GM23338 (cell line): ENCODE results near the gene LEPR.

Experiments
- EZH2 ChIP-seq: fragments of 200-600 bp; sonication (generic); IDR thresholded peaks from one replicate; pipeline ENCODE4 v1.8.0; 2017; ENCODE audit warnings: antibody characterized with exemption, mild to moderate bottlenecking, low read depth; ENCODE audit not compliant: unreplicated experiment
- EZH2phosphoT487 ChIP-seq: fragments of 200-600 bp; sonication (generic); IDR thresholded peaks from one replicate; pipeline ENCODE4 v1.8.1; 2018; ENCODE audit warnings: antibody characterized with exemption; ENCODE audit not compliant: unreplicated experiment
- POLR2AphosphoS5 ChIP-seq: IDR thresholded peaks from 2 replicates; pipeline ENCODE4 v1.6.1; 2016; ENCODE audit warnings: antibody characterized with exemption, low read depth
- REST ChIP-seq: IDR thresholded peaks from one replicate; pipeline ENCODE4 v1.6.1; 2018; ENCODE audit warnings: antibody characterized with exemption; ENCODE audit not compliant: unreplicated experiment
- ZNF114 ChIP-seq: fragments of 250-450 bp; sonication (Bioruptor Pico); IDR thresholded peaks from 2 replicates; pipeline ENCODE4 v1.5.0; 2020; ENCODE audit warnings: mild to moderate bottlenecking, moderate library complexity
- TF ChIP-seq, protein P1 (sequence below), 2 experiments: fragments of 200-600 bp in 1 of 2; sonication (generic) in 1 of 2; conservative IDR thresholded peaks; 2 replicates each; pipeline versions ENCODE4 v1.5.1 to v1.6.1; 2016 to 2017; ENCODE audit warnings: antibody characterized with exemption in 2 of 2, low read depth in 2 of 2, mild to moderate bottlenecking in 2 of 2, moderate library complexity in 1 of 2

DNA sequence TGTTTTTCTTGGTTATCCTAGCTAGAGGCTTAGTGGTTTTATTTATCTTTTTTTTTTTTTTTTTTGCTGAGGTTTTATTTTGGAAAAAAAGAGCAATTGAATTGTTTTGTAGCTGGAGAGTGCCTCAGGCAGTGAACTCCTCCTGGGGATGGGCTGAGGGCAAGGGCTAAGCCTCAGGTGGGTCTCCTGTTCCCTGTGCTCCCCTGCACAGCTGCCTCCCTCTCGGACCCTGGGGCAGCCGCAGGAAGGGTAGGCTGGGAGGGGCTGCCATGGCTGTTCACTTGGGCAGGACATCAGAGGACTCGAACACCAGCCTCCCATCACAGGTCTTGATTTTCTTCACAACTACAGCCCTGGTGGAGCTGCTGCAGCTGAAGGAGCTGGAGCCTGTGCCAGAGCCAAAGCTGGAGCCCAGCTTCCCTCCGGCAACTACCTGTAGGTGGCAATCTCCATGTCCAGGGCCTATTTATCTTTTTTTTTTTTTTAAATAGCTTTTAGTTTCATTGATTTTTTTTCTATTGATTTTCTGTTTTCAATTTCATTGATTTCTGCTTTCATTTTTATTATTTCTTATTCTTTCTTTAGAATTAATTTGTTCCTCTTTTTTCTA is 28.9 kb downstream of the LEPR start:
- TF ChIP-seq, protein P1, sequence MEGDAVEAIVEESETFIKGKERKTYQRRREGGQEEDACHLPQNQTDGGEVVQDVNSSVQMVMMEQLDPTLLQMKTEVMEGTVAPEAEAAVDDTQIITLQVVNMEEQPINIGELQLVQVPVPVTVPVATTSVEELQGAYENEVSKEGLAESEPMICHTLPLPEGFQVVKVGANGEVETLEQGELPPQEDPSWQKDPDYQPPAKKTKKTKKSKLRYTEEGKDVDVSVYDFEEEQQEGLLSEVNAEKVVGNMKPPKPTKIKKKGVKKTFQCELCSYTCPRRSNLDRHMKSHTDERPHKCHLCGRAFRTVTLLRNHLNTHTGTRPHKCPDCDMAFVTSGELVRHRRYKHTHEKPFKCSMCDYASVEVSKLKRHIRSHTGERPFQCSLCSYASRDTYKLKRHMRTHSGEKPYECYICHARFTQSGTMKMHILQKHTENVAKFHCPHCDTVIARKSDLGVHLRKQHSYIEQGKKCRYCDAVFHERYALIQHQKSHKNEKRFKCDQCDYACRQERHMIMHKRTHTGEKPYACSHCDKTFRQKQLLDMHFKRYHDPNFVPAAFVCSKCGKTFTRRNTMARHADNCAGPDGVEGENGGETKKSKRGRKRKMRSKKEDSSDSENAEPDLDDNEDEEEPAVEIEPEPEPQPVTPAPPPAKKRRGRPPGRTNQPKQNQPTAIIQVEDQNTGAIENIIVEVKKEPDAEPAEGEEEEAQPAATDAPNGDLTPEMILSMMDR (conservative IDR thresholded peaks at IDR 0.05; ENCODE audit: low read depth in 2 of 2) = peak; percentile 30 to 47; a peak in 3 of 4 replicates
- TF ChIP-seq REST (no peak), EZH2phosphoT487 (no peak), POLR2AphosphoS5 (no peak), EZH2 (no peak), ZNF114 (CRISPR knock-in tag) (no peak)
